Mucosa of rectum (tissue), 2 donors: Measurements from ENCODE around the gene RPS15A.
"Not testable (repeated sequence)": the region's sequence is repeated elsewhere in the genome, so short reads cannot be mapped to it uniquely, and the experiment has no call there.

Experiments
- H3K27ac ChIP-seq, 2 donors: one replicate each; pipeline ENCODE4 v1.7.0; 2013; ENCODE audit warnings: inconsistent platforms in 2 of 2, low read depth in 2 of 2, low read length in 2 of 2
- H3K27me3 ChIP-seq, 2 donors: one replicate each; pipeline ENCODE4 v1.7.0; 2013; ENCODE audit warnings: low read length in 2 of 2; ENCODE audit not compliant: control insufficient read depth in 2 of 2, insufficient read depth in 2 of 2
- H3K36me3 ChIP-seq, 2 donors: one replicate each; pipeline ENCODE4 v1.7.0; 2013; ENCODE audit warnings: low read length in 2 of 2; ENCODE audit not compliant: control insufficient read depth in 2 of 2, insufficient read depth in 2 of 2
- H3K4me1 ChIP-seq, 2 donors: one replicate each; pipeline ENCODE4 v1.7.0; 2013; ENCODE audit warnings: low read length in 2 of 2, mild to moderate bottlenecking in 1 of 2; ENCODE audit not compliant: control insufficient read depth in 2 of 2, insufficient read depth in 2 of 2
- H3K4me3 ChIP-seq, 2 donors: one replicate each; pipeline ENCODE4 v1.7.0; 2013; ENCODE audit warnings: low read length in 2 of 2
- H3K9ac ChIP-seq, 2 donors: one replicate each; pipeline ENCODE4 v1.7.0; 2013; ENCODE audit warnings: low read length in 2 of 2, low read depth in 1 of 2, mild to moderate bottlenecking in 1 of 2
- H3K9me3 ChIP-seq, 2 donors: one replicate each; pipeline ENCODE4 v1.7.0; 2013; ENCODE audit warnings: low read length in 2 of 2; ENCODE audit not compliant: control insufficient read depth in 2 of 2
- donor health status: healthy.
- donor health status: Normal muscosa, but diverticular disease.

RPS15A gene

DNA sequence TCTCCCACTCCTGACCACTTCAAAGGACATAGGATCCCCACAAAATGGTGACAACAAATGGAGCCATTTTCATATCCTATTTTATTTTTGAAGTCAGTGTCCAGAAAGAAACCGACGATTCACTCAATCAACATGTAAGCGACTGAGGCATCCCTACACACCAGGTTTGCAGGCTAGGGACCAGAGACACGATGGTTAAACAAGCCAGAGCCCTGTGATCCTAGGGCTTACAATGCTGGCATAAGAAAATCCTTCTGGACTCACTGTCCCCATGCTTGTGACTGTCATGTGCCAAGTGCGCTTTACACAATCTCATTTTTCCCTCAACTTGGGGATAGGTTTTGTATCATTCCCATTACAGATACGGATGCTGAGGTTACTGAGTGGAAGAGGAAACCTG lies 8.9 kb downstream of the RPS15A start:
- not testable (repeated sequence) for H3K27me3 ChIP-seq, H3K9ac ChIP-seq, H3K27ac ChIP-seq, H3K4me1 ChIP-seq, H3K9me3 ChIP-seq, H3K4me3 ChIP-seq
- peaks cover 30 to 38% of the 10 kb centered on the region in 2 donors for H3K36me3 ChIP-seq

DNA sequence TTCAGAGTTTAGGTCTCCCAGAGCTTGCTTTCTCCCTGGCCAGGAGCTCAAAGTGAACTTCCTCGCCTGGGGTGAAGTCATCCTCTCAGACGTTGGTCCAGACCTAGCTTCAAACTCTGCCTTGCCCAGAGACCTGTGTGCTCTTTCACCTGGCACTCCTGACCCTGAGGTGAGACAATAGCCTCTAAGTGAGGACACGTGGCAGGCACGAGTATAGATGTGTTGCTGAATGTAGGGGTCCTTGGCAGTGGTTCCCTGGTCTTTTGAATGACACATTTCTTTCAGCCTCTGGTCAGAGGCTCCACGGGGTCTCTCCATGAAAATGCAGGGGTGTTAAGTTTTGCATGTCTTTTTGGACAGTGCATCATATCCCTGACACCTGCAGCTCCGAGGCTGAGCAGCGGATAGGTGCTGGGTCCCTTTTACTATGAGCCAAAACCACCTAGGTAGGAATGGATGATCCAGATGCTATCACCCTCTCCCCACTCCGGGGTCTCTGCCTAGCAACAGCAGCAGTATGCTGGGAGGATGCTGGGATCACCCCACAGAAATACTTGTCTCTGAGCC lies 9.6 kb downstream of the RPS15A start:
- H3K27me3 ChIP-seq, H3K9ac ChIP-seq, H3K4me3 ChIP-seq, H3K9me3 ChIP-seq, H3K27ac ChIP-seq, H3K4me1 ChIP-seq: not testable (repeated sequence)
- peaks cover 23 to 31% of the 10 kb centered on the region in 2 donors for H3K36me3 ChIP-seq

DNA sequence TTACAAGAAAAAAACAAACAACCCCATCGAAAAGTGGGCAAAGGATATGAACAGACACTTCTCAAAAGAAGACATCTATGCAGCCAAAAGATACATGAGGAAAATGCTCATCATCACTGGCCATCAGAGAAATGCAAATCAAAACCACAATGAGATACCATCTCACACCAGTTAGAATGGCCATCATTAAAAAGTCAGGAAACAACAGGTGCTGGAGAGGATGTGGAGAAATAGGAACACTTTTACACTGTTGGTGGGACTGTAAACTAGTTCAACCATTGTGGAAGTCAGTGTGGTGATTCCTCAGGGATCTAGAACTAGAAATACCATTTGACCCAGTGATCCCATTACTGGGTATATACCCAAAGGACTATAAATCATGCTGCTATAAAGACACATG lies 12.5 kb downstream of the RPS15A start:
- H3K9ac ChIP-seq, H3K27me3 ChIP-seq, H3K4me1 ChIP-seq, H3K27ac ChIP-seq, H3K4me3 ChIP-seq, H3K9me3 ChIP-seq, H3K36me3 ChIP-seq: not testable (repeated sequence)

DNA sequence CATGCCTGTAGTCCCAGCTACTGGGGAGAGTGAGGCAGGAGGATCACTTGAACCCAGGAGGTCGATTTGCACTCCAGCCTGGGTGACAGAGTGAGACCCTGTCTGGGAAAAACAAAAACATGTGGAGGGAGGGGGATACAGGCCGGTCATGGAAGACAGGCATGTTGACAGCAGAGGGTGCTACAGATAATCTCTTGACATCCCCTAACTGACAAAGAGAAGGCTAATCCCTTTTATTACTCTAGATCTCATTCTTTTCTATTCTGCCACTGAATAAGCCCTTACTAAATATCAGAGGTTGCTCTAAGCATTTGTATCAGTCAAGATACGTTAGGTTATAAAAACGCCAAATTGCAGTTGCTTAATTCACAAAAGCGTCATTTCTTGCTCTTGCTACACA lies 13.8 kb downstream of the RPS15A start:
- not testable (repeated sequence) for H3K4me1 ChIP-seq, H3K4me3 ChIP-seq, H3K36me3 ChIP-seq, H3K9ac ChIP-seq, H3K27ac ChIP-seq, H3K9me3 ChIP-seq, H3K27me3 ChIP-seq

DNA sequence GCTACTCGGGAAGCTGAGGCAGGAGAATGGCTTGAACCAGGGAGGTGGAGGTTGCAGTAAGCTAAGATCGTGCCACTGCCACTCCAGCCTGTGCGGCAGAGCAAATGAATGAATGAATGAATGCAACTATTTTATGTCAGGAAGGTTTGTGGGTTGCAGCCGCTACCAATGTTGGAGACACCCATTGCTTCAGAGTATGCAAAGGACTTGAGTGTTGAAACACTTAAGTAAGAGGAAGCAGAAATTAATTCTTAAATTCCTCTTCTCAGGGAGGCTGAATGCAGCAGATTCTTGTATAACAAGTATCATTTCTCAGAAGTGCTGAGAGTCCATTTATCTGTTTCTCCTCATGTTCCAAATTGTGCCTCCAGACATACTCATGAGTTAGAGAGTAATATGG lies 15.5 kb downstream of the RPS15A start:
- not testable (repeated sequence) for H3K9me3 ChIP-seq, H3K4me1 ChIP-seq, H3K27ac ChIP-seq, H3K9ac ChIP-seq, H3K4me3 ChIP-seq, H3K36me3 ChIP-seq, H3K27me3 ChIP-seq

DNA sequence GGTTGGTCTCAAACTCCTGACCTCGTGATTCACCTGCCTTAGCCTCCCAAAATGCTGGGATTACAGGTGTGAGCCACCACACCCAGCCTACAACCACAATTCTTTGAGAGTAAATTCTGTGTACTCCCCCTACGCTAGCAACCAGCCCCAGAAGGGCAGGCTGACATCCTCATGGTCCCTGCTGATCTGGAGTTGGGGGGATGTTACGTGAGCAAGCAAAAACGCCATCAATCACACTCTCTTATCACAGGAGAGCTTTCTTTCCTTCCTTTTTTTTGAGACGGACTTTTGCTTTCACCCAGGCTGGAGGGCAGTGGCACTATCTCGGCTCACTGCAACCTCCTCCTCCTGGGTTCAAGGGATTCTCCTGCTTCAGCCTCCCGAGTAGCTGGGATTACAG lies 18.0 kb downstream of the RPS15A start:
- H3K27me3 ChIP-seq, H3K4me1 ChIP-seq, H3K27ac ChIP-seq, H3K9ac ChIP-seq, H3K9me3 ChIP-seq, H3K36me3 ChIP-seq, H3K4me3 ChIP-seq: not testable (repeated sequence)

DNA sequence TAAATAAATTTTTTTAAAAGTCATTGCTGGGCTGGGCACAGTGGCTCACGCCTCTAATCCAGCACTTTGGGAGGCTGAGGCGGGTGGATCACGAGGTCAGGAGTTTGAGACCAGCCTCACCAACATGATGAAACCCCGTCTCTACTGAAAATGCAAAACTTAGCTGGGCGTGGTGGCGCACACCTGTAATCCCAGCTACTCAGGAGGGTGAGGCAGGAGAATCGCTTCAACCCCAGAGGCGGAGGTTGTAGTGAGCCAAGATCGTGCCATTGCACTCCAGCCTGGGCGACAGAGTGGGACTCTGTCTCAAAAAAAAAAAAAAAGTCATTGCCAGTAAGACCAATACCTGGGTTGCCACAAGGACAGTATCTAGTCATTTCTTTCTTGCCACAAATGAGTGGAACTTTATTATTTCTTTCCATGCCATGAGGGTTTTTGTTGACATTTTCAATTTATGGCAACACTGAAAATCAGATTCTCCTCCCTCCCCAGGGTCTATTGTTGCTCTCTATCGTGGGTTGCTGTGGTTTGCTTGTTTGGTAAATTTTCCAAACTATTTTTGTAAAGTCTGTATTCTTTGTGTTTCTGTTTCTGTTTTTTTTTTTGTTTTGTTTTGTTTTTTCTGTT lies 19.7 kb downstream of the RPS15A start:
- not testable (repeated sequence) for H3K9me3 ChIP-seq, H3K27me3 ChIP-seq, H3K27ac ChIP-seq, H3K9ac ChIP-seq, H3K4me3 ChIP-seq, H3K4me1 ChIP-seq, H3K36me3 ChIP-seq

DNA sequence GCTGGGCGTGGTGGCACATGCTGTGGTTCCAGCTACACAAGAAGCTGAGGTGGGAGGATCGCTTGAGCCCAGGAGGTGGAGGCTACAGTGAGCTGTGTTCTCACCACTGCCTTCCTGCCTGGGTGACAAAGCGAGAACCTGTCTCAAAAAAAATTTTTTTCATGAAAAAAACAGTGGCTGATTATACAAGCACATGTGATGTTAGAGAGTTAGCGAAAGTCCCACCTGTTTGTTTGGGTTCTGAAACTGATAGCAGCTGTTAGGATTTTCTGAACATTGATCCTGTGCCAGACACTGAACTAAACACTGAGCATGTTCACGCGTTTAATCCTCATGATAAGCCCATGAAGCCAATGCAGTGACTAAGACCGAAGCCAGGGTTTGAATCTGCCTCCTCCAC lies 22.9 kb downstream of the RPS15A start:
- not testable (repeated sequence) for H3K4me3 ChIP-seq, H3K36me3 ChIP-seq, H3K27me3 ChIP-seq, H3K9me3 ChIP-seq, H3K9ac ChIP-seq, H3K27ac ChIP-seq, H3K4me1 ChIP-seq

DNA sequence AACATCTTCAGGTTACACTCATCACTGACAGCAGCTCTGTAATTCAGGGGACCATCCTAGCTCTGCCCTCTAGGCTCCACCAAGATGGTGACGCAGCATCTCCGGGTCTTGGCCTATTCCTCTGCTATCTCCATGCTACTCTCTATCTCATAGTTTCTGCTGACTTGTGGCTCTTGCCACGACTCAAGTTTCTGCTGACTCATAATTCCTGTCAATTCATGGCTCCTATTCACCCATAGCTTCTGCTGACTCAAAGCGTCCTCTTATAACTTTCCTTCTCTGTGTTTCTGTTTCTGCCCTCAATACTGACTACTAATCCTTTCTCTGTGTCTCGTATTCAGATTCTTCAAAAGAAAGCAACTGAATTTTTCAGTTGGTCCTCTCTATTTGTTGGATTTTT lies 27.4 kb downstream of the RPS15A start:
- not testable (repeated sequence) for H3K4me1 ChIP-seq, H3K9ac ChIP-seq, H3K4me3 ChIP-seq, H3K27me3 ChIP-seq, H3K36me3 ChIP-seq, H3K27ac ChIP-seq, H3K9me3 ChIP-seq

DNA sequence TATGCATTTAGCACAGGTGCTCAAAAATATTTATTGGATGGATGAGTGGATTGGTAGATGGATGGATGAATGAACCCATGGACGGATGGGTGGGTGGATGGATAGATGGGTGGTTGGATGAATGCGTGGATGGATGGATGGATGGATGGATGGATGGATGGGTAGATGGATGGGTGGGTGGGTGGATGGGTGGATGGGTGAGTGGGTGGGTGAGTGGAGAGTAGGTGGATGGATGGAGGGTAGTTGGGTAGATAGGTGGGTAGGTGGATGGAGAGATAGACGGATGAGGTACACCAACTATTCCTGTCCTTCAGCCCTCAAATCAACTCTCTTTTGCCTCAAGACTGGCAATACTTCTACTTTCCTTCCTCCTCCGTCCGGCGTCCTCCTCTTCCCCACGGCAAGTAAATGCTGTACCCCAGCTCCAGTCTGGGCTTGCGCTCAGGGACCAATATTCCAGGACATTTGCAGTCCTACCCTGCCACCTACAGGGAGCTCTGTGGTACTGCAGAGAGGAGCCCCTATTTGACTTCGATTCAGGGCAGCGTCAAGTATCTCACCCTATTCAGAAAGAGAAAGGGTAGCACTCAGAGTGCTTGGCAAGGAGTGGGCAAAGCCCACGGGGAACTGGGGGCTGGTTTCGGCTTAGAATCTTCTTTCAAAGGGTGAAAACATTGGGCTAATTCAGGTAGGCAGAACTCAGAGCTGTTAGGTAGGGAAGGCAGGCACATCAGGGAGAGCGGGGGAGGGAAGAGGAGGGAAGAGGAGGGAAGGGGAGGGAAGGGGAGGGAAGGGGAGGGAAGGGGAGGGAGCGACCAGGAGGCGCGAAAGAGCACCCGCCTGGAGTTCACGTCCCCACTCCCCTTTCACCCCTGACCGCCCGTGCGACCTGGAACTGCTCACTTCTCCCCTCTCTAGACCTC lies 30.3 kb downstream of the RPS15A start:
- not testable (repeated sequence) for H3K4me1 ChIP-seq, H3K9me3 ChIP-seq, H3K9ac ChIP-seq, H3K27me3 ChIP-seq, H3K27ac ChIP-seq, H3K36me3 ChIP-seq, H3K4me3 ChIP-seq
